ELR (cell line): ENCODE data around the gene PCBP1.
A peak's percentile ranks its signal among the peaks of the same experiment; 100 is the strongest.
"Not testable (repeated sequence)": the region's sequence is repeated elsewhere in the genome, so short reads cannot be mapped to it uniquely, and the experiment has no call there.

Experiments
- DNase-seq: peaks from one replicate; pipeline ENCODE4 v3.0.0-alpha.2; 2015; ENCODE audit warnings: low read depth

The PCBP1 gene

GRCh38 chr2:70081221-70081620 lies 6.1 kb upstream of the PCBP1 start:
- no peak for DNase-seq

- DNase-seq, result peak; percentile 95
Observed at GRCh38 chr2:70083344-70084156, 3.7 kb upstream of the PCBP1 start.

GRCh38 chr2:70084973-70085710 lies 2.1 kb upstream of the PCBP1 start:
- DNase-seq, result no peak

GRCh38 chr2:70085711-70086277 lies 1.5 kb upstream of the PCBP1 start:
- peak; percentile 11 for DNase-seq

- DNase-seq, result peak; percentile 86
Observed at GRCh38 chr2:70086278-70086837, 919 bp upstream of the PCBP1 start.

- DNase-seq, result peak; percentile 68
Observed at GRCh38 chr2:70087702-70088597, 673 bp downstream of the PCBP1 start.

GRCh38 chr2:70088598-70089219 lies 1.4 kb downstream of the PCBP1 start:
- DNase-seq, result no peak

- peak; percentile 38 for DNase-seq
Observed at GRCh38 chr2:70089220-70089982, 2.1 kb downstream of the PCBP1 start.

GRCh38 chr2:70089983-70090525 lies 2.8 kb downstream of the PCBP1 start:
- no peak for DNase-seq

- no peak for DNase-seq
Observed at GRCh38 chr2:70090706-70091334, 3.5 kb downstream of the PCBP1 start.

GRCh38 chr2:70091364-70091763 lies 4.1 kb downstream of the PCBP1 start:
- DNase-seq, result no peak

- no peak for DNase-seq
Observed at GRCh38 chr2:70091816-70092215, 4.5 kb downstream of the PCBP1 start.

- not testable (repeated sequence) for DNase-seq
Observed at GRCh38 chr2:70092576-70093243, 5.4 kb downstream of the PCBP1 start.

GRCh38 chr2:70094171-70094977 lies 7.1 kb downstream of the PCBP1 start:
- DNase-seq, result no peak

- DNase-seq, result peak; percentile 33
Observed at GRCh38 chr2:70094978-70095719, 7.9 kb downstream of the PCBP1 start.

- DNase-seq, result no peak
Observed at GRCh38 chr2:70095720-70096670, 8.7 kb downstream of the PCBP1 start.
